ENCODE data around the gene SCRN2.

GRCh38 chr17:47884905-47885730 is 44.0 kb upstream of the SCRN2 start:
- TF ChIP-seq, protein P1, sequence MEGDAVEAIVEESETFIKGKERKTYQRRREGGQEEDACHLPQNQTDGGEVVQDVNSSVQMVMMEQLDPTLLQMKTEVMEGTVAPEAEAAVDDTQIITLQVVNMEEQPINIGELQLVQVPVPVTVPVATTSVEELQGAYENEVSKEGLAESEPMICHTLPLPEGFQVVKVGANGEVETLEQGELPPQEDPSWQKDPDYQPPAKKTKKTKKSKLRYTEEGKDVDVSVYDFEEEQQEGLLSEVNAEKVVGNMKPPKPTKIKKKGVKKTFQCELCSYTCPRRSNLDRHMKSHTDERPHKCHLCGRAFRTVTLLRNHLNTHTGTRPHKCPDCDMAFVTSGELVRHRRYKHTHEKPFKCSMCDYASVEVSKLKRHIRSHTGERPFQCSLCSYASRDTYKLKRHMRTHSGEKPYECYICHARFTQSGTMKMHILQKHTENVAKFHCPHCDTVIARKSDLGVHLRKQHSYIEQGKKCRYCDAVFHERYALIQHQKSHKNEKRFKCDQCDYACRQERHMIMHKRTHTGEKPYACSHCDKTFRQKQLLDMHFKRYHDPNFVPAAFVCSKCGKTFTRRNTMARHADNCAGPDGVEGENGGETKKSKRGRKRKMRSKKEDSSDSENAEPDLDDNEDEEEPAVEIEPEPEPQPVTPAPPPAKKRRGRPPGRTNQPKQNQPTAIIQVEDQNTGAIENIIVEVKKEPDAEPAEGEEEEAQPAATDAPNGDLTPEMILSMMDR (IDR thresholded peaks at IDR 0.05): no peak
- TF ChIP-seq POLR2A (IDR thresholded peaks at IDR 0.05): no peak
